Loucy (cell line): ENCODE results near the gene SECTM1.
"Not testable (repeated sequence)": the region's sequence is repeated elsewhere in the genome, so short reads cannot be mapped to it uniquely, and the experiment has no call there.

Experiments
- H2AFZ ChIP-seq: fragments of 200-600 bp; sonication (generic); 2 replicates; pipeline ENCODE4 v1.6.0; 2016; ENCODE audit warnings: antibody characterized with exemption, mild to moderate bottlenecking, low read length, moderate library complexity
- H3F3A ChIP-seq: fragments of 200-600 bp; 2 replicates; pipeline ENCODE4 v1.6.0; 2016; ENCODE audit warnings: antibody characterized with exemption, low read depth, mild to moderate bottlenecking
- H3K27me3 ChIP-seq: fragments of 200-600 bp; sonication (generic); 2 replicates; pipeline ENCODE4 v1.6.1; 2014; ENCODE audit warnings: low read length, mild to moderate bottlenecking; ENCODE audit not compliant: insufficient read depth, poor library complexity, severe bottlenecking
- H3K36me3 ChIP-seq: fragments of 200-600 bp; sonication (generic); 2 replicates; pipeline ENCODE4 v1.6.1; 2016; ENCODE audit warnings: low read length; ENCODE audit not compliant: insufficient read depth
- H3K4me1 ChIP-seq: fragments of 200-600 bp; sonication (generic); 2 replicates; pipeline ENCODE4 v1.5.1; 2014; ENCODE audit warnings: low read length, mild to moderate bottlenecking; ENCODE audit not compliant: insufficient read depth, poor library complexity, severe bottlenecking
- H3K4me2 ChIP-seq: fragments of 200-600 bp; sonication (generic); 2 replicates; pipeline ENCODE4 v1.6.0; 2014; ENCODE audit warnings: antibody characterized with exemption, low read length, low read depth, mild to moderate bottlenecking; ENCODE audit not compliant: poor library complexity, severe bottlenecking
- H3K4me3 ChIP-seq: fragments of 200-600 bp; sonication (generic); 2 replicates; pipeline ENCODE4 v1.5.1; 2014; ENCODE audit warnings: low read length, mild to moderate bottlenecking, mixed read lengths; ENCODE audit not compliant: poor library complexity, severe bottlenecking
- H3K79me2 ChIP-seq: fragments of 200-600 bp; sonication (generic); 2 replicates; pipeline ENCODE4 v1.6.1; 2014; ENCODE audit warnings: low read length; ENCODE audit not compliant: insufficient read depth
- H3K9ac ChIP-seq: fragments of 200-600 bp; sonication (generic); 2 replicates; pipeline ENCODE4 v1.6.0; 2014; ENCODE audit warnings: mild to moderate bottlenecking, low read depth, low read length, moderate library complexity; ENCODE audit not compliant: poor library complexity, severe bottlenecking
- H3K9me2 ChIP-seq: fragments of 200-600 bp; sonication (generic); replicated peaks from 2 replicates; pipeline ENCODE4 v1.6.1; 2016; ENCODE audit warnings: low read depth, low read length, mixed read lengths
- H3K9me3 ChIP-seq: fragments of 200-600 bp; sonication (generic); 2 replicates; pipeline ENCODE4 v1.6.1; 2014; ENCODE audit warnings: mild to moderate bottlenecking, antibody characterized with exemption, low read length, low read depth; ENCODE audit not compliant: insufficient read depth
- H4K20me1 ChIP-seq: fragments of 200-600 bp; sonication (generic); 2 replicates; pipeline ENCODE4 v1.6.0; 2014; ENCODE audit warnings: antibody characterized with exemption, low read length, mild to moderate bottlenecking; ENCODE audit not compliant: insufficient read depth, poor library complexity, severe bottlenecking
- CTCF ChIP-seq: fragments of 200-600 bp; sonication (generic); conservative IDR thresholded peaks from 2 replicates; pipeline ENCODE4 v1.5.1; 2014; ENCODE audit warnings: mild to moderate bottlenecking, antibody characterized with exemption, low read length
- EZH2phosphoT487 ChIP-seq: fragments of 200-600 bp; IDR thresholded peaks from 2 replicates; pipeline ENCODE4 v1.6.1; 2018; ENCODE audit warnings: antibody characterized with exemption, mild to moderate bottlenecking, moderate library complexity, borderline replicate concordance

The SECTM1 gene

GRCh38 chr17:82361885-82362633 lies 28.5 kb upstream of the SECTM1 start:
- H3K9ac ChIP-seq = peak overlapping the region; percentile 21
- H3K4me1 ChIP-seq = peaks cover 48% of the 10 kb centered on the region
- no peaks in the 10 kb centered on the region for H3K36me3 ChIP-seq
- H3K79me2 ChIP-seq = peaks cover 8% of the 10 kb centered on the region
- 0 out of 2 replicates have a peak, but pooled peaks cover 5% of the 10 kb centered on the region for H3F3A ChIP-seq
- no peaks in the 10 kb centered on the region for H4K20me1 ChIP-seq
- H3K9me2 ChIP-seq = no peaks in the 10 kb centered on the region
- no peak overlapping the region for H2AFZ ChIP-seq
- H3K27me3 ChIP-seq = no peaks in the 10 kb centered on the region
- H3K4me2 ChIP-seq = no peak overlapping the region
- TF ChIP-seq EZH2phosphoT487 (no peak), CTCF (no peak)
- no peaks in the 10 kb centered on the region for H3K9me3 ChIP-seq
- H3K4me3 ChIP-seq = no peak overlapping the region

GRCh38 chr17:82359451-82360074 lies 26.0 kb upstream of the SECTM1 start:
- peak overlapping the region; percentile 62 for H3K9ac ChIP-seq
- H3K4me1 ChIP-seq = peaks cover 28% of the 10 kb centered on the region
- not testable (repeated sequence) for H2AFZ ChIP-seq

GRCh38 chr17:82358465-82359350 lies 25.1 kb upstream of the SECTM1 start, which contains the start of gene TEX19:
TEX19 (plus strand) TSS chr17:82359247; CDS start chr17:82362151, 2,904 bp downstream.
- Histone ChIP-seq H3K4me2 (peak within 1 kb of the TSS; percentile 56), H4K20me1 (no peaks in the 10 kb centered on the region), H3K9me3 (no peaks in the 10 kb centered on the region), H3F3A (0 out of 2 replicates have a peak, but pooled peaks cover 5% of the 10 kb centered on the region), H2AFZ (peak within 1 kb of the TSS; percentile 5; the same call in 1 of the 2 replicates), H3K9me2 (no peaks in the 10 kb centered on the region), H3K4me1 (peaks cover 28% of the 10 kb centered on the region), H3K36me3 (no peaks in the 10 kb centered on the region), H3K4me3 (peak within 1 kb of the TSS; percentile 47), H3K79me2 (no peaks in the 10 kb centered on the region), H3K27me3 (no peaks in the 10 kb centered on the region), H3K9ac (peak within 1 kb of the TSS; percentile 62)
- TF ChIP-seq EZH2phosphoT487 (no peak), CTCF (peak; percentile 43)

More at GRCh38 chr17:82359451-82360074, 26.0 kb upstream of the SECTM1 start:
- H3K9me2 ChIP-seq, H4K20me1 ChIP-seq, H3K36me3 ChIP-seq, H3K9me3 ChIP-seq, H3K27me3 ChIP-seq, H3K79me2 ChIP-seq, H3F3A ChIP-seq: not testable (repeated sequence)
- Histone ChIP-seq H3K4me2 (peak overlapping the region; percentile 56), H3K4me3 (peak overlapping the region; percentile 47)
